ENCODE results near the gene GIT1.
A peak's percentile ranks its signal among the peaks of the same experiment; 100 is the strongest.

- TF ChIP-seq EP300 (IDR thresholded peaks at IDR 0.05) (no peak), CTCF (IDR thresholded peaks at IDR 0.05) (no peak), POLR2A (IDR thresholded peaks at IDR 0.05) (peak; percentile 37)
Observed at GRCh38 chr17:29568331-29569244, 20.9 kb downstream of the GIT1 start, which contains the start of gene TP53I13.

All from ovary (tissue), 3 donors.